ENCODE data around the gene ADK.

Gene ADK

GRCh38 chr10:74634995-74635536 is 484.0 kb downstream of the ADK start:
- no peak for DNase-seq

GRCh38 chr10:74635655-74636054 is 484.6 kb downstream of the ADK start:
- no peak for DNase-seq

- no peak for DNase-seq
These were observed 486.7 kb downstream of the ADK start for GRCh38 chr10:74637685-74638084.

- peak; percentile 79 to 90 for DNase-seq
These were observed 489.3 kb downstream of the ADK start for GRCh38 chr10:74640134-74640921.

- no peak for DNase-seq
These were observed 490.6 kb downstream of the ADK start for GRCh38 chr10:74641659-74642058.

GRCh38 chr10:74642901-74643595 is 492.0 kb downstream of the ADK start:
- no peak for DNase-seq

GRCh38 chr10:74643596-74643975 is 492.6 kb downstream of the ADK start:
- no peak for DNase-seq

- DNase-seq, result no peak
These were observed 493.7 kb downstream of the ADK start for GRCh38 chr10:74644738-74645137.

GRCh38 chr10:74645692-74646091 is 494.7 kb downstream of the ADK start:
- peak in 1 of 2 experiments; percentile 3 for DNase-seq

GRCh38 chr10:74650613-74651012 is 499.6 kb downstream of the ADK start:
- DNase-seq, result no peak

GRCh38 chr10:74651565-74651964 is 500.5 kb downstream of the ADK start:
- DNase-seq, result no peak

GRCh38 chr10:74652664-74653063 is 501.6 kb downstream of the ADK start:
- DNase-seq, result no peak

- no peak for DNase-seq
These were observed 507.5 kb downstream of the ADK start for GRCh38 chr10:74658511-74658910.

- no peak for DNase-seq
These were observed 511.6 kb downstream of the ADK start for GRCh38 chr10:74662635-74663034.

- no peak for DNase-seq
These were observed 518.2 kb downstream of the ADK start for GRCh38 chr10:74669210-74669609.

- no peak for DNase-seq
These were observed 520.7 kb downstream of the ADK start for GRCh38 chr10:74671716-74672115.

GRCh38 chr10:74672430-74673165 is 521.6 kb downstream of the ADK start:
- DNase-seq, result no peak

- DNase-seq, result no peak
These were observed 523.9 kb downstream of the ADK start for GRCh38 chr10:74674927-74675326.

- DNase-seq, result peak in 1 of 2 experiments; percentile 1
These were observed 524.5 kb downstream of the ADK start for GRCh38 chr10:74675484-74675883.

- no peak for DNase-seq
These were observed 526.9 kb downstream of the ADK start for GRCh38 chr10:74677951-74678350.

GRCh38 chr10:74681917-74682627 is 531.1 kb downstream of the ADK start:
- no peak for DNase-seq

- DNase-seq, result no peak
These were observed 532.0 kb downstream of the ADK start for GRCh38 chr10:74683067-74683466.

Data from NCI-H2081 (cell line).